Measurements from ENCODE around the gene ARMC12. TPM values are rescaled to one million over a fixed set of nuclear protein-coding genes. Genes with fewer than 3 reads are reported as not detected.

Gene ARMC12
- total RNA-seq, 1 experiment from 2014 or later: not detected

DNA sequence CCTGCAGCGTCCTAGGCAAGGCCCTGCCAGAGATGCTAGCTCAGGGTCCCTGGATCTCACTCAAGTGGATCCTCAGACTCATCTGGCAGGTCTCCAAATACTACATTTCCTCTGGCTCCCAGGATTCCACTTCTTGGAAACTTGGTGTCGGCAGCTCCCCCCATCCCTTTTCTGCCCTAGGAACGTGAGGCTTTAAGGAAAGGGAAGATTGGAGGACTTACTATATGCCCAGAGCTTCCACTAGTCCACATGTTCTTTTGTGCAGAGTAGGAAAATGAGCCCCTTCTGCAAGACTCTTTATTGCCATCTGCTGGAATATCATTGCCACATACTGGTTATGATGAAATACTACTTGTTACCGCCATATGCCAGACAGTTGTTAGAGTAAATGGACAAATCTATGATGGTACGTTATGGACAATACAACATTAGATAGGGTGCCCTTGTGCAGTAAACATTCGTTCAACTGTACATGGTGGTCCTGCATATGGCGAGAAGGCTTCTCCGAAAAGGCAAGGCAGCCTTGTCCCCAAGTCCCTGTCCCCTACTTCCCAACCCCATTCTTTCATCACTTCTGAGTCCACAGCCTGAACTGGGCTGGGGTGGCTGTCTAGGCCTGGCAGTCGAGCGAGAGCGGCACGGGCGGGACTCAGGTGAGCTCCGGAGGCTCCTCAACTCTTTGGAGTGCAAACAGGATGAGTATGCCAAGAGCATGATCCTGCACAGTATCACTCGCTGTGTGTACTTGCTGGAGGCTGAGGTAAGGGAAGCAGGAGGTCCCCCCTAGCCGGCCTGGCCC is 780 bp downstream of the ARMC12 start:
- H3K27me3 ChIP-seq: peaks cover 3% of the 10 kb centered on the region; the same call in 1 of the 2 replicates
- H3K9me3 ChIP-seq (replicated peaks): no peaks in the 10 kb centered on the region
- DNase-seq: peak in 1 of 2 experiments; percentile 62
- H3K36me3 ChIP-seq: no peaks in the 10 kb centered on the region
- H3K4me1 ChIP-seq: peaks cover 5% of the 10 kb centered on the region
- no peak overlapping the region for H3K4me3 ChIP-seq
- no peak overlapping the region for H3K27ac ChIP-seq

DNA sequence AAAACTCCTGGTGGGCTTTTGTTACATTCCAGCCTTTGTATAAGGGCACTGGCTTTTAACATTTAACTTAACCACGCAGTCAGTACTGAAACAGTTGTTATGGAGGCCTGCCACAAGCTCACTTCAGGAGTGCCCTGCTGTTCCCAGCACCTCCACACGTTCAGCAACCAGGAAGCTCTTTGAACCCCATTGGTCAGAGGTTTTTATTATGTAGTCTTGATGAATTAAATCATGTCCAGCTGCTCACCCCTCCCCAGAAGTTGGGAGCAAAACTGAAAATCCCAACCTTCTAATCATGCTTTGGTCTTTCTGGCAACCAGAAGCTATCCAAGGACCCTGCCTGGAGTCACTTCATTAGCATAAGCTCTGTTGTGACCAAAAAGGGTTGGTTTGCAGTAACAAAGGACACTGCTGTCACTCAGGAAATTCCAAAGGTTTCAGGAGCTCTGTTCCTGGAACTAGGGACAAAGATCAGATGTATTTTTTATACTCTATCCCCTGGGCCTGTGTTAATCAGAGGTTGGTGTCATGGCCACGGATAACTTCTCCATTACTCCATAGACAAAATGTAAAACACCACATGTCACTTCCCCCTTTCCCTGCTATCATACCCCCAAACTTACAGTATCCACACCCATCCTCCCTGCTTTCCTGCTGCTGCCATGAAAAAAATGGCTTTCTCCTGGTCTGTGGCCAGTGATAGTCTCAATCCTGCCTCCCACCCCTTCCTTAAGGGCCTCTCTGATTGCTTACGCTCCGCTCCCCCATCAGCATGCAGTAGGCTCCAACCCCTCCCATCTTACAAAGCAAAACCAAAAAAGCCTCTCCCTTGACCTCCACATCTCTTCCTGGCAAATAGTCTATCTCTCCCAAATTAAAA is 3.1 kb downstream of the ARMC12 start:
- no peak overlapping the region for H3K4me3 ChIP-seq
- no peaks in the 10 kb centered on the region for H3K9me3 ChIP-seq (replicated peaks)
- H3K36me3 ChIP-seq: no peaks in the 10 kb centered on the region
- peaks cover 3% of the 10 kb centered on the region; the same call in 1 of the 2 replicates for H3K27me3 ChIP-seq
- H3K27ac ChIP-seq: no peak overlapping the region
- no peaks in the 10 kb centered on the region for H3K4me1 ChIP-seq
- DNase-seq: no peak

DNA sequence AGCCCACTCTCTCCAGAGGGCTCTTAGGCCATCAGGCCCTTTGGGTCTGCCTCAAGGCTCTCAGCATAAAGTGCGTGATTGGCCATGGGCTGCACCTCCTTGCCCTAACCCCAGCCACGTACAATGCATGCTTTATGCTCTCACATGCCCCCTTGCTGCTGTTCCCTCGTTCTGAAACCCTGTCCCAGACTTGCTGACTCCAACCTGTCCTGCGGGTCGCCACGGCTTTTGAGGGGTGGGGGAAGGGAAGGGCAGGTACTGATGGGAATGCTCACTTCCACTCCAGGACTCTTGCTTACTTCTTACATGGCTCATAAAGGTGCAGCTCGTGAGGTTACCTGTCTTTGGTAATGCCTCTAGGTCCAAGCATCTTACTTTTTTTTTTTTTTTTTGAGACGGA is 6.0 kb downstream of the ARMC12 start:
- H3K4me3 ChIP-seq: no peak overlapping the region
- peaks cover 3% of the 10 kb centered on the region; the same call in 1 of the 2 replicates for H3K27me3 ChIP-seq
- H3K36me3 ChIP-seq: no peaks in the 10 kb centered on the region
- no peaks in the 10 kb centered on the region for H3K9me3 ChIP-seq (replicated peaks)
- H3K4me1 ChIP-seq: no peaks in the 10 kb centered on the region
- DNase-seq: no peak
- H3K27ac ChIP-seq: no peak overlapping the region

DNA sequence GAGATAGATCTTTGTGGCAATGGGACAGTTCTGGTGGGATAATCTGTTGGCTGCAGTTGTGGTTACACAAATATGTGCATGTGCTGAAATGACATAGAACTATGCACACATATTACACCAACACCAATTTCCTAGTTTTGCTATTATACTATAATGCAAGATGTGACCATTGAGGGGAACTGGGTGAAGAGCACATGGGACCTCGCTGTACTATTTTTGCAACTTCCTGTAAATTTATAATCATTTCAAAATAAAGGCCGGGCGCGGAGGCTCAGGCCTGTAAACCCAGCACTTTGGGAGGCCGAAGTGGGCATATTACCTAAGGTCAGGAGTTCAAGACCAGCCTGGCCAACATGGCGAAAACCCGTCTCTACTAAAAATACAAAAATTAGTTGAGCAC is 8.7 kb downstream of the ARMC12 start:
- Histone ChIP-seq H3K4me3 (no peak overlapping the region), H3K9me3 (replicated peaks) (no peaks in the 10 kb centered on the region), H3K36me3 (no peaks in the 10 kb centered on the region), H3K27ac (no peak overlapping the region), H3K4me1 (no peaks in the 10 kb centered on the region), H3K27me3 (no peaks in the 10 kb centered on the region)
- DNase-seq: no peak

DNA sequence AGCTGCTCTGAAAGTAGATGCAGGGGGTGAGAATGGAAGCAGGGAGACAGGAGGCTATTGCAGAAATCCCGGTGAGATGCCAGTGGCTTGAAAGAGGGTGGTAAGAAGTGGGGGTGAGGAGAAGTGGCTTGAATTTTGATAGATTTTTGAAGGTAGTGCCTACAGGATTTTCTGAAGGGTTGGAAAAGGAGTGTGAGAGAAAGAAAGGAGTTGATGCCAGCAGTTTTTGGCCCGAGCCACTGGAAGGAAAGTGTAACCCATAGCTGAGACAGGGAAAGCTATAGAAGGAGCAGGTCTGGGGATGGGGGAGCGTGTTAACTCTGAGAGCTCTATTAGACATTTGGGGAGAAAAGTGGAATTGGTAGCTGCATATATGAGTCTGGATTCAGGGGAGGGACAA is 9.7 kb downstream of the ARMC12 start:
- H3K27me3 ChIP-seq: no peaks in the 10 kb centered on the region
- H3K4me3 ChIP-seq: no peak overlapping the region
- DNase-seq: no peak
- no peak overlapping the region for H3K27ac ChIP-seq
- H3K9me3 ChIP-seq (replicated peaks): no peaks in the 10 kb centered on the region
- no peaks in the 10 kb centered on the region for H3K4me1 ChIP-seq
- H3K36me3 ChIP-seq: no peaks in the 10 kb centered on the region

DNA sequence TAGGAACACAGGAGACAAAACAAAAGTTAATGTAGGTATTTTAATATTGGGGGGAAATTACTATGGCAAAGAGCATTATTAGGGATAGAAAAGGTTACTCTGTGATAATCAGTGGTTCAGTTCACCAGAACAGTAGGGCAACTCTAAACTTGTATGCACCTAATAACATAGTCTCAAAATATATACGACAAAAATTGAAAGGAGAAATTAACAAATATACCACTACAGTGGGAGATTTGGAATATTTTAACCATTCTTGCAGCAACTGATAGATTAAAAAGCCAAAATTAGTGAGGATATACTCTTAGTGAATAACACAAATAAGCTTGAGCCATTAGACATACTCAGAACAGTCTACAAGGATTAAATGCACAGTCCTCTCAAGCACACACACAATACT is 11.0 kb downstream of the ARMC12 start:
- no peaks in the 10 kb centered on the region for H3K4me1 ChIP-seq
- no peak overlapping the region for H3K4me3 ChIP-seq
- H3K9me3 ChIP-seq (replicated peaks): no peaks in the 10 kb centered on the region
- DNase-seq: no peak
- H3K36me3 ChIP-seq: no peaks in the 10 kb centered on the region
- H3K27ac ChIP-seq: no peak overlapping the region
- no peaks in the 10 kb centered on the region for H3K27me3 ChIP-seq

DNA sequence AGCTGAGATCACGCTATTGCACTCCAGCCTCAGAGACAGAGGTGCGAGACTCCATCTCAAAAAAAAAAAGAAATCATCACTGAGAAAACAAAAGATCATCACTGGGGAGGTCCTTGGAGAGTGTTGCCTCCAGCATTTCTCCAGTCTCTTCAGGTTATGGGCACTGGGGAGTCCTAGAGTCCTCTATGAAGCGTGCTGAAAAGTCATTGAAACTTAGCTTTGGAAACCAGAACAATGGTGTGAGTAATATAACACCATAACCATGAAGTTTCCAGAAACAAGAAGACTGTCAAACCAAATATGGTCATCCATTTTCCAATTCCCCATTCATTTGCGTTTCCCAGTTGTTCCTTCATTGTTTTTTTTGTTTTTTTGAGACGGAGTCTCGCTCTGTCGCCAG is 13.7 kb downstream of the ARMC12 start:
- Histone ChIP-seq H3K27me3 (no peaks in the 10 kb centered on the region), H3K9me3 (replicated peaks) (no peaks in the 10 kb centered on the region), H3K36me3 (no peaks in the 10 kb centered on the region), H3K4me1 (no peaks in the 10 kb centered on the region), H3K27ac (no peak overlapping the region), H3K4me3 (no peak overlapping the region)
- DNase-seq: no peak

DNA sequence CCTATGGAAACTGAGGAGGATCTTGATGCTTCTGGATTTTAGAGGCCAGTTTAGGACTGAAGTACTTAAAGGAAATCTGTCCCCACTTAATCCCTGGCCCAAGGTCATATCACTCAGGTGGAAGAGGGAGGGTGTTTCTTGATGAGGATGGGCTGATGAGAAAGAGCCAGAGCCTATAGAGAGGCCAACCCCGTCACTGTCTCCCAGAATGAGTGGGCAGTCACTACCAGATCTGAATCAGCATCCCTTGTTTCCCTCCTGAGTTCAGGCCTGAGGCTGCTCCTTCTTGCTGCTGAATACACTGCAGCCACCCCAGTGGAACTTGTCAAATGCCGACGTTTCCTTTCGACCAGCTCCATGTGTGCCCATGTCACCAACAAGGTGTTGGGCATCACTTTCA is 14.8 kb downstream of the ARMC12 start:
- no peaks in the 10 kb centered on the region for H3K27me3 ChIP-seq
- H3K4me3 ChIP-seq: no peak overlapping the region
- no peaks in the 10 kb centered on the region for H3K9me3 ChIP-seq (replicated peaks)
- no peak for DNase-seq
- no peaks in the 10 kb centered on the region for H3K4me1 ChIP-seq
- no peaks in the 10 kb centered on the region for H3K36me3 ChIP-seq
- H3K27ac ChIP-seq: no peak overlapping the region

DNA sequence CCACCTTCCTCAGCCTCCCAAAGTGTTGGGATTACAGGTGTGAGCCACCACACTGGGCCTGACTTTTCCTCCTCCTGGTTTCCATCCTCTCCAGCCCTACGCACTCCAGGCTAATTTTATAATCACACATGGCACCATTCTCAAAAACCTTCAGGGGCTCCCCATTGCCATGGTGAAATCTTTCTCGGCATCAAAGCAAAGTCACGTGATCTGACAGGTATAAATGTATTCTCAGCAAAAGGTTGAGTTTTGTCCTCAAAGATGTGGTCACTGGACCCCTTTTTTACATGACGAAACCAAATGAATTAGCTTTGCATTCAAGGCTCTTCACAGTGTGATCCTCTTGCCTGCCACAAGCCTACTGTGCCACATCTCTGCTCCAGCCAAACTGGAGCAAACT is 15.5 kb downstream of the ARMC12 start:
- Histone ChIP-seq H3K27me3 (no peaks in the 10 kb centered on the region), H3K36me3 (no peaks in the 10 kb centered on the region), H3K4me1 (no peaks in the 10 kb centered on the region), H3K9me3 (replicated peaks) (no peaks in the 10 kb centered on the region), H3K4me3 (no peak overlapping the region), H3K27ac (no peak overlapping the region)
- DNase-seq: no peak

DNA sequence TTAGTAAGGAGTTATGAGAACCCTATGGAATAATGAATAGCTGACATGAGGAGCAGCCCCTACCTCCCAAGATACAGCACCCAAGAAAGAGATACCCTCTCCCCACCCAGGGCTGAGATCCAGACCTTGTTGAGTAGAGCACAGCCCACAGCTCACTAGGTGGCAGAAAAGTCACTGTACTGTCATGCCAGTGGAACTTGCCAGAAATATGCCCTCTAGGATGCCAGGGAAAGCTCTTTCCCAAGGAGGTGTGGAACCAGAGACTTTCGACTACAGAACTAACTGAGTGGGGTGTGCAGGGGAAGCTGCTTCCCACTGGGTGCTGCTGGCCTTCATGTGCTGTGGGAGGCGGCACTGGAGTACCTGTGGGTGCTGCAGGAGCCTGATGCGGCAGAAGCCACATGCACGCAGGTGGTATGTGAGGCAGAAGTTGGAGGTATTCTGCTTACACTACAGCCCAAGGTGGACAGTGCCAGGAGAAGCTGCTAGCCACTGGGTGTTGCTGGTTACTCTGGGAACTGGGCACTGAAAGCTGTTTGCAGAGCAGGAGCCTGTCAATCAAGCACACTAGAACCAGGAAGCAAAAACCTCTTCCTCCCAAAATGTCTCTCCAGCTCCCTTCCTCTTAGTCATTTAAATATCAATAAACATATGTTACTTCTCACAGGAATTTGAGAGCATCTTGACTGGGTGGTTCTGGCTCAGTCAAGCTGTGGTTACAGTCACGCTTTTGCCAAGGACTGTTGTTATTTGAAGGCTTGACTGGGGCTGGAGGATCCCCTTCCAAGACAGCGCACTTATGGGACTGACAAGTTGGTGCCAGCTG is 17.8 kb downstream of the ARMC12 start:
- no peaks in the 10 kb centered on the region for H3K4me1 ChIP-seq
- no peak overlapping the region for H3K4me3 ChIP-seq
- H3K27me3 ChIP-seq: no peaks in the 10 kb centered on the region
- no peak overlapping the region for H3K27ac ChIP-seq
- H3K36me3 ChIP-seq: no peaks in the 10 kb centered on the region
- H3K9me3 ChIP-seq (replicated peaks): no peaks in the 10 kb centered on the region
- no peak for DNase-seq

DNA sequence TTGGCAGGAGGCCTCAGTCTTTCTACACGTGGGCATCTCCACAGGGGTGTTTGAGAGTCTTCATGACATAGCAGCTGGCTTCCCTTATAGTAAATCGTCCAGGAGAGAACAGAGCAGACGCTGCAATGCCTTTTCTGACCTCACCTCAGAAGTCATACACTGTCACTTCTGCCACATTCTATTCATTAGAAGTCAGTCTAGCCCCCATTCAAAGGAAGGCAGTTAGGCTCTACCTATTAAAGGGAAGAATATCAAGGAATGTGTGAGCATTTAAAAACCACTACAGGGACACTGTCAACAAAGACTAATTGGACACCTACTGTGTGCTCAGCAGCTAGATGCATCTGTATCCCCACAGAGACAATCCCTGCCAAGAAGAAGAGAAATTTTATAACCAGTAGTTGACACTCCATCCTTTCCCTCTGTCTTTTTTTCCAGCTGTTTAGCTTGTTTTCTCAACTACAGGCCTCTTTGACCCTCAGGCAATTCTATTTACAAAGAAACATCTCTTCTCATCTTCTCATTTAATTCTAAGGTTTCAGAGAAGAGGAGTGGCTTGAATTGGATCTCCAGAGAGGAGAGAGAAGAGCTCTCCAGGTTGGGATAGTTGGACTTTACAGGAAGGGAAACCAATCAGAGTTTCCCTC is 18.6 kb downstream of the ARMC12 start:
- Histone ChIP-seq H3K27ac (no peak overlapping the region), H3K9me3 (replicated peaks) (no peaks in the 10 kb centered on the region), H3K27me3 (no peaks in the 10 kb centered on the region), H3K4me3 (no peak overlapping the region), H3K36me3 (no peaks in the 10 kb centered on the region), H3K4me1 (no peaks in the 10 kb centered on the region)
- DNase-seq: no peak

DNA sequence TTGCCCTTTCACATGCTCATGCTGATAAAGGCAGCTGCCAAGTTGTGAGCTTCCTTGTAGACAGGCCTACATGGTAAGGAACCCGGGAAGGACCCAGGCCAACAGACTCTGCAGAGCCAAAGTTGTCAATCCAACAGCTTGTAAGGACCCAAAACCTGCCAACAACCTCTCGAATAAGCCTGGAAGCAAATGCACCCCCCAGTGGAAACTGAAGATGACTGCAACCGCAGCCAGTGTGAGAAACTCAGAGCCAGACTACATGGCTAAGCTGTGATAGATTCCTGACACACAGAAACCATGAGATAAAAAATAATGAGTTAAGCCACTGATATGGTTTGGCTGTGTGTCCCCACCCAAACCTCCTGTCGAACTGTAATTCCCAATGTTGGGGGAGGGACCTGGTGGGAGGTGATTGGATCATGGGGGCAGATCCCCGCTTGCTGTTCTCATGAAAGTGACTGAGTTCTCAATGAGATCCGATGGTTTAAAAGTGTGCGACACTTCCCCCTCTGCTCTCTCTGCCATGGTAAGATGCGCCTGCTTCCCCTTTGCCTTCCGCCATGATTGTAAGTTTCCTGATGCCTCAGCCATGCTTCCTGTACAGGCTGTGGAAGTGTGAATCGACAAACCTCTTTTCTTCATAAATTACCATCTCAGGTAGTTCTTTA is 20.8 kb downstream of the ARMC12 start:
- no peaks in the 10 kb centered on the region for H3K36me3 ChIP-seq
- no peak overlapping the region for H3K27ac ChIP-seq
- no peak overlapping the region for H3K4me3 ChIP-seq
- no peaks in the 10 kb centered on the region for H3K4me1 ChIP-seq
- DNase-seq: peak in 1 of 2 experiments; percentile 22
- no peaks in the 10 kb centered on the region for H3K27me3 ChIP-seq
- no peaks in the 10 kb centered on the region for H3K9me3 ChIP-seq (replicated peaks)

DNA sequence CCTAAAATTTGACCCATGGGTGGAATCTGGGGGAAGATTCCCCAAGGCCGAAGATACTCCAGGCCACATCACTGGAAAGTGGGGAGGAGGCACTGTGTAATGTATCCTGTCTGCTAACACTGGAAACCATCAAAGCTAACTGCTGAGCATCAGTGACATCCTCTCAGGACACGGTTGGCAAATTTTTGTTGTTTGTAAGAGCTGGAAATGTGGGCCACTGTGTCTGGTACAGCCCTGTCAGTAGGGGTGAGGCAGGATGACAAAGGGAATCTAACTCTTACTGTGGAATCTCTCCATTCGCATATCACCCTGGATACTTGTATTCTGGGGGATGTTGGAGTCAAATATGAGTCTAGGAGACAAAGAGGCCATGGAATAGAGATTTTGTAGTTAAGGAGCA is 22.6 kb downstream of the ARMC12 start:
- H3K4me1 ChIP-seq: no peaks in the 10 kb centered on the region
- peaks cover 3% of the 10 kb centered on the region; the same call in 1 of the 2 replicates for H3K27me3 ChIP-seq
- H3K9me3 ChIP-seq (replicated peaks): no peaks in the 10 kb centered on the region
- no peak overlapping the region for H3K27ac ChIP-seq
- no peaks in the 10 kb centered on the region for H3K36me3 ChIP-seq
- no peak overlapping the region for H3K4me3 ChIP-seq
- no peak for DNase-seq

DNA sequence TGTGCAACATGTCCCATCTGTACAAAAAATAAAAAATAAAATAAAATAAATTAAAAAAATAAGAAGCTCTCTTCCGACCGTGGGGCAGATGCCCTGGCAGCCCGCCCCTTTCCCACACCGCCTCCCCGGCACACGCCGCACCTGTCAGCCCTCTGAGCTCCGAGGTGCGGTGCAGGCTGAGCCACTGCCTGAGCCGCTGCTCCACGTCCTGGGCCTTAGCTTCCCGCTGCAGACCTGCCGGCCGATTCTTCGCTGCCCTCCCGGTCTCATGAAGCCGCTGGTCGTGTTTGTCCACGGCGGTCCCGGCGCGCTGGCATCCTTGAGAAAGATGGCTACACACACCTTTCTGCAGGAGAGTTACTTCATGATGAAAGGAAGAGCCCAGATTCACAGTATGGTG is 28.9 kb downstream of the ARMC12 start:
- no peak for DNase-seq
- H3K4me3 ChIP-seq: no peak overlapping the region
- peaks cover 3% of the 10 kb centered on the region; the same call in 1 of the 2 replicates for H3K27me3 ChIP-seq
- no peaks in the 10 kb centered on the region for H3K36me3 ChIP-seq
- no peak overlapping the region for H3K27ac ChIP-seq
- no peaks in the 10 kb centered on the region for H3K4me1 ChIP-seq
- H3K9me3 ChIP-seq (replicated peaks): no peaks in the 10 kb centered on the region

Measured in SJCRH30 (cell line).